GM23248 (cell line): Measurements from ENCODE around the gene GAREM2. TPM values are rescaled to one million over a fixed set of nuclear protein-coding genes. Genes with fewer than 3 reads are reported as not detected.
A peak's percentile ranks its signal among the peaks of the same experiment; 100 is the strongest.

Source experiments
- DNase-seq: peaks from one replicate; pipeline ENCODE4 v3.0.0-alpha.2; 2015
- H2AFZ ChIP-seq: fragments of 200-600 bp; sonication (generic); 2 replicates; pipeline ENCODE4 v1.6.1; 2016; ENCODE audit warnings: antibody characterized with exemption
- H3F3A ChIP-seq: fragments of 200-600 bp; sonication (generic); 2 replicates; pipeline ENCODE4 v1.6.1; 2016; ENCODE audit warnings: mild to moderate bottlenecking, antibody characterized with exemption, mixed run types; ENCODE audit not compliant: insufficient read depth
- H3K27ac ChIP-seq: fragments of 200-600 bp; sonication (generic); 2 replicates; pipeline ENCODE4 v1.5.1; 2016; ENCODE audit warnings: mild to moderate bottlenecking
- H3K27me3 ChIP-seq: fragments of 200-600 bp; sonication (generic); replicated peaks from 2 replicates; pipeline ENCODE4 v1.6.1; 2016; ENCODE audit warnings: mild to moderate bottlenecking; ENCODE audit not compliant: insufficient read depth
- H3K36me3 ChIP-seq: fragments of 200-600 bp; sonication (generic); 2 replicates; pipeline ENCODE4 v1.6.1; 2016; ENCODE audit warnings: low read depth, mild to moderate bottlenecking
- H3K4me1 ChIP-seq: fragments of 200-600 bp; sonication (generic); 2 replicates; pipeline ENCODE4 v1.6.1; 2016; ENCODE audit warnings: mild to moderate bottlenecking; ENCODE audit not compliant: insufficient read depth
- H3K4me2 ChIP-seq: fragments of 200-600 bp; sonication (generic); one replicate; pipeline ENCODE4 v1.6.1; 2016; ENCODE audit warnings: mild to moderate bottlenecking; ENCODE audit not compliant: unreplicated experiment
- H3K4me3 ChIP-seq: fragments of 200-600 bp; sonication (generic); 2 replicates; pipeline ENCODE4 v1.5.1; 2016; ENCODE audit warnings: mild to moderate bottlenecking
- H3K79me2 ChIP-seq: fragments of 200-600 bp; sonication (generic); 2 replicates; pipeline ENCODE4 v1.6.1; 2016; ENCODE audit warnings: mild to moderate bottlenecking; ENCODE audit not compliant: insufficient read depth
- H3K9ac ChIP-seq: fragments of 200-600 bp; sonication (generic); 2 replicates; pipeline ENCODE4 v1.6.1; 2016; ENCODE audit warnings: mild to moderate bottlenecking
- H3K9me2 ChIP-seq: fragments of 200-600 bp; sonication (generic); 2 replicates; pipeline ENCODE4 v1.6.1; 2016; ENCODE audit warnings: mixed run types, mild to moderate bottlenecking, moderate library complexity; ENCODE audit not compliant: insufficient read depth
- H3K9me3 ChIP-seq: fragments of 200-600 bp; sonication (generic); one replicate; pipeline ENCODE4 v1.6.1; 2017; ENCODE audit warnings: low read depth
- H4K20me1 ChIP-seq: fragments of 200-600 bp; sonication (generic); 2 replicates; pipeline ENCODE4 v1.6.0; 2016; ENCODE audit not compliant: insufficient read depth
- EZH2 ChIP-seq: fragments of 200-600 bp; sonication (generic); IDR thresholded peaks from 2 replicates; pipeline ENCODE4 v1.6.1; 2018; ENCODE audit warnings: antibody characterized with exemption, mild to moderate bottlenecking; ENCODE audit not compliant: insufficient read depth, poor library complexity, severe bottlenecking
- EZH2phosphoT487 ChIP-seq: fragments of 200-600 bp; sonication (generic); IDR thresholded peaks from 2 replicates; pipeline ENCODE4 v1.6.1; 2018; ENCODE audit warnings: antibody characterized with exemption, moderate library complexity, mild to moderate bottlenecking, low read depth; ENCODE audit not compliant: insufficient read depth
- WGBS, 2 experiments: methylation state at CpG; one replicate each; pipeline ENCODE4 v1.1.6; 2015 to 2017; ENCODE audit warnings: low lambda C conversion rate in 2 of 2, low coverage in 1 of 2; ENCODE audit errors: missing lambda C conversion rate in 2 of 2; 5-methylcytosine and 5-hydroxymethylcytosine counted together
- in situ Hi-C: fragments of 300-500 bp; cut with MboI; formaldehyde crosslinking; loops from 2 replicates; pipeline ENCODE4 v1.15.0; 2020
- polyA plus RNA-seq: library from polyadenylated mRNA; unstranded; fragments of >200 nt; fragmentation: Nextera tagmentation; extraction: Ambion mirVana; gene quantifications from 2 replicates; pipeline ENCODE4 v1.2.1, GENCODE V29; 2016
- total RNA-seq: library from RNA; depleted of rRNA; stranded (reverse); fragments of >200 nt; shearing (Covaris generic); gene quantifications from 2 replicates; pipeline ENCODE4 v1.2.3, GENCODE V29; 2014

GAREM2 gene
- total and polyA plus RNA-seq, 2 experiments from 2014 or later = 2.5 to 5.9 TPM

DNA sequence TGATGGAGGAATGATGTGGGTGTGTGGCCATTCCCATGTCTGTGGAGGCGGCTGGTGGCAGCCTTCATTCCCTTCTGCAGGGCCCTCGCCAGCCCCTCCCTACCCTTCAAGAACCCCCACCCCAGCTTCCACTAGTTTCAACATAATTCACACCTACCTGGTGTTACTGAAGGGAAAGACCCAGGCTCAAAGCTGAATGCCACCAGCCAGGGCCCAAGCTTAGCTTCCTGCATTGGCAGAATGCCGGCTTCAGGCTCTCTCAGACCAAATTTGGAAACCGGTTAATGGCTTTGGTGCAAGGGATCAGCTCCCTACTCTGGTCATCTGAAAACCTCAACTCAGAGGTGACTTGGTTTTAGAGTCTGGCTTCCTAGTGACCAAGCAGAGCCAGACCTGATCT is 16.9 kb downstream of the GAREM2 start:
- in situ Hi-C loops = no loop called here

DNA sequence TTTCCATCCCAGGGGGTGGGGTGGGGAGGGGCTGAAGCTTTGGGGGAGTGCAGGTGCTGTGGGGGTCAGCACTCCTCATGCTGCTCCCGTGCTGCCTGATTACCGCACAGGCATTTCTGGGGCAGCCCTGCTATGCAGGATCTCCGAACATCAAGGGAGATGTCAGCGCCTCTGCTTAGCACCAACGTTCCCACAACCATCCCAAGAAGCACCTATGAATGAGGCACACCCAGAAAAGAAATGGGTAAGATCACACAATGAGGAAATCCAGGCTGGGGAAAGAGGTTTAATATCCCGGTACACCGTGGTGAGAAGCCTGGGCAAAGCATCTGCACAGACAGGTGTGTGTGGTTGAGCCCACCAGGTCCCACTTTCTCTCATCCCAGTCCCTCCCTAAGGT is 17.5 kb downstream of the GAREM2 start:
- no peaks in the 10 kb centered on the region for H4K20me1 ChIP-seq
- 70 to 78% methylated on average over 7 of the region's 7 CpGs for WGBS, 2 experiments
- TF ChIP-seq EZH2phosphoT487 = no peak
- no peak for TF ChIP-seq EZH2

More for the DNA sequence above, 16.9 kb downstream of the GAREM2 start:
- H3K9me2 ChIP-seq = no peaks in the 10 kb centered on the region
- no peak overlapping the region for H3K9ac ChIP-seq
- DNase-seq = no peak
- no peak overlapping the region for H3K4me3 ChIP-seq
- no peaks in the 10 kb centered on the region for H3F3A ChIP-seq
- no peaks in the 10 kb centered on the region for H3K9me3 ChIP-seq
- 0 out of 2 replicates have a peak, but pooled peaks cover 4% of the 10 kb centered on the region for H3K36me3 ChIP-seq
- 0 out of 2 replicates have a peak, but pooled peaks cover 2% of the 10 kb centered on the region for H3K4me1 ChIP-seq
- no peak overlapping the region for H3K4me2 ChIP-seq
- H3K79me2 ChIP-seq = no peaks in the 10 kb centered on the region
- H3K27ac ChIP-seq = no peak overlapping the region
- H4K20me1 ChIP-seq = no peaks in the 10 kb centered on the region
- TF ChIP-seq EZH2phosphoT487 = no peak
- no peak for TF ChIP-seq EZH2
- 70 to 74% methylated on average over 4 of the region's 4 CpGs for WGBS, 2 experiments
- H3K27me3 ChIP-seq = no peaks in the 10 kb centered on the region
- no peak overlapping the region for H2AFZ ChIP-seq

DNA sequence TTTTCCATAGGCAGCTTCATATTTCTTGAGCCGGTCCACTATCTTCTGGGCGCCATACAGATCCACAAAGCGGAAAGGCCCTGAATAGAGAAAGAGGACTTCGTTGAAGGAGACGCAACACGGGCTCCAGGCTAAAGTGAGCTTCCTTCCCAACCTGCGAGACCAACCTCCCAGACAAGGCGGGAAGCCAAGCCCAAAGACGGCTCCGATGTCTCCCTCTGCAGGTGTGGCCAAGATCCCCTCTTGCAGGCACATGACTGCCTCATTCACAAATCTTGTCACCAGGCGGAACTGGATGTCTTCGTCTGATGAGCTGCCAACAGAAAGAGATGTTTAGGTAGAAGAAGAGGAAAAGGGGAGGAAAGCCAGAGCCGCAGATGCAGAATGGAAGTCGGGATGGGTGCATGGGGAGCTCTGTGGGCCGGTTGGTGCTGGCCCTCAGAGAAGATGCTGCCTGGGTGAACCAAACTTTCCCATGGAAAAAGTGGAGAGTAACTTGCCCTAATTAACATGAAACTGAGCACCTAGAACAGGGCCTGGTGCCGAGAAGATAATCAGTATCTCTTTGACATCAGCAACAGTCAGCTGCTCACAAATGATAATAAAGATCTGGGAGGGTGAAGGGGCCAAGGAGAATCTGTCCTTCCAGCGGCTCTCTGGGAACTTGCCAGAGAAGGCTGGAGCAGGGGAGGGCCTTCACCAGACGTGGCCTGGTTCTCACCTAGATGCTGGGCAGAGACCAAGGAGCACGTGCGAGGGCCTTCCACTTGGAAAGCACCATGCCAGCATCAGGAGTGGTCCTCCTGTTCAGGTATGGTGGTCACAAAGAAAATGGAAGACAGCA is 18.6 kb downstream of the GAREM2 start:
- H3K27ac ChIP-seq = no peak overlapping the region
- H3K79me2 ChIP-seq = no peaks in the 10 kb centered on the region
- H2AFZ ChIP-seq = no peak overlapping the region
- H3K27me3 ChIP-seq = no peaks in the 10 kb centered on the region
- H3K9me2 ChIP-seq = no peaks in the 10 kb centered on the region
- H3K9ac ChIP-seq = no peak overlapping the region
- H4K20me1 ChIP-seq = no peaks in the 10 kb centered on the region
- in situ Hi-C loops = no loop called here
- 83 to 84% methylated on average over 20 of the region's 20 CpGs for WGBS, 2 experiments
- H3K4me3 ChIP-seq = no peak overlapping the region
- peaks cover 10% of the 10 kb centered on the region; the same call in 1 of the 2 replicates for H3K36me3 ChIP-seq
- DNase-seq = no peak
- H3K4me1 ChIP-seq = no peaks in the 10 kb centered on the region
- no peaks in the 10 kb centered on the region for H3F3A ChIP-seq
- H3K9me3 ChIP-seq = no peaks in the 10 kb centered on the region
- TF ChIP-seq EZH2phosphoT487 (no peak), EZH2 (no peak)
- no peak overlapping the region for H3K4me2 ChIP-seq

More for the DNA sequence above, 17.5 kb downstream of the GAREM2 start:
- no peak overlapping the region for H3K4me2 ChIP-seq
- H3K9ac ChIP-seq = no peak overlapping the region
- H3K9me3 ChIP-seq = no peaks in the 10 kb centered on the region
- H3K4me1 ChIP-seq = 0 out of 2 replicates have a peak, but pooled peaks cover 2% of the 10 kb centered on the region
- in situ Hi-C loops = no loop called here
- no peaks in the 10 kb centered on the region for H3K79me2 ChIP-seq
- H3K27me3 ChIP-seq = no peaks in the 10 kb centered on the region
- no peak overlapping the region for H3K4me3 ChIP-seq
- H3F3A ChIP-seq = no peaks in the 10 kb centered on the region
- H3K36me3 ChIP-seq = 0 out of 2 replicates have a peak, but pooled peaks cover 4% of the 10 kb centered on the region
- no peaks in the 10 kb centered on the region for H3K9me2 ChIP-seq
- no peak for DNase-seq
- H2AFZ ChIP-seq = no peak overlapping the region
- H3K27ac ChIP-seq = no peak overlapping the region

DNA sequence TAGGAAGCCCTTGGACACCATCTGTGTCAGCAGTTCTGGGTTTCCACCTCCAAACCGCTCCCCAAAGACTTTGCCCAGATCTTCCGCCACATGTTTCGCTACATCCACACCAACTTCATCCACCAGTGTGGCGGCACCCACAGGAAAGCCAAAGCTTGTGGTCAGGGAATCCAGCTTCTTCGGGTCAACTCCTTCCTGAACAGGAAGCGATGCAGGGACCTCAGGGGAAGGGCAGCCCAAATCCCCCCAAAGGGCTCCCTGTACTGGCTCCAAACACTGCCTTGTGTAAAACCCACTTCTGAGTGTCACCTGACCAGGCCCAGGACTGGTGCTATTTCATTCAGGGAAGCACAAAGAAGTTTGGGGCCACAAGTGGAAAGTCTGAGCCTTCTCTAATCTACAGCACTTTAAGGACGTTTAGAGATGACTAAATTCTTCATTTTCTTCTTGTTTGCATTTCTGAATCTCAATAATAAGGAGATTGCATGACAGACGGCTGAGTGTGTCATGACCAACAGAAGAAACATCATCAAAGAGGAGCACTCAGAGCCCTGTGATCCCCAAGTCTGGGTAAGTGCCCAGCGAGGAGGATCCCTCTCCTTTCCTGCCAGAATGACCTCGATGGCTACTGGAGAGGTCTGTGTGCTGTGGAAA is 20.8 kb downstream of the GAREM2 start:
- no peak overlapping the region for H3K4me3 ChIP-seq
- no peak overlapping the region for H2AFZ ChIP-seq
- no peaks in the 10 kb centered on the region for H3K4me1 ChIP-seq
- H4K20me1 ChIP-seq = no peaks in the 10 kb centered on the region
- no peaks in the 10 kb centered on the region for H3K9me3 ChIP-seq
- in situ Hi-C loops = no loop called here
- no peak overlapping the region for H3K4me2 ChIP-seq
- H3K27ac ChIP-seq = peak overlapping the region; percentile 25; the same call in 1 of the 2 replicates
- WGBS, 2 experiments = 71 to 72% methylated on average over 10 of the region's 10 CpGs
- no peaks in the 10 kb centered on the region for H3K27me3 ChIP-seq
- H3K9ac ChIP-seq = 0 out of 2 replicates have a peak overlapping the region, but pooled peaks have one; percentile 9
- peaks cover 27% of the 10 kb centered on the region for H3K36me3 ChIP-seq
- no peaks in the 10 kb centered on the region for H3K9me2 ChIP-seq
- TF ChIP-seq EZH2phosphoT487 (no peak), EZH2 (no peak)
- no peaks in the 10 kb centered on the region for H3K79me2 ChIP-seq
- no peaks in the 10 kb centered on the region for H3F3A ChIP-seq
- DNase-seq = peak; percentile 63
